HAP-1 (cell line): ENCODE measurements around the gene LRRC34.

ENCODE experiments used
- DNase-seq, 2 experiments: peaks; one replicate each; pipeline ENCODE4 v3.0.0-alpha.2; 2016 to 2020; ENCODE audit warnings: low spot score in 2 of 2
- H3K27me3 ChIP-seq: fragments of 250-450 bp; sonication (Bioruptor Pico); 2 replicates; pipeline ENCODE4 v1.5.1; 2020; ENCODE audit warnings: low read depth, mild to moderate bottlenecking, moderate library complexity
- H3K36me3 ChIP-seq: fragments of 250-450 bp; sonication (Bioruptor Pico); replicated peaks from 2 replicates; pipeline ENCODE4 v1.5.1; 2020; ENCODE audit warnings: mild to moderate bottlenecking
- H3K4me1 ChIP-seq: fragments of 250-450 bp; sonication (Bioruptor Pico); 2 replicates; pipeline ENCODE4 v1.5.1; 2020; ENCODE audit warnings: mild to moderate bottlenecking
- H3K4me3 ChIP-seq: fragments of 250-450 bp; sonication (Bioruptor Pico); 2 replicates; pipeline ENCODE4 v1.5.1; 2020; ENCODE audit warnings: mild to moderate bottlenecking, moderate library complexity
- H3K9me3 ChIP-seq: fragments of 250-450 bp; sonication (Bioruptor Pico); 2 replicates; pipeline ENCODE4 v1.5.1; 2020; ENCODE audit warnings: mild to moderate bottlenecking, moderate library complexity
- in situ Hi-C: fragments of 300-500 bp; cut with MboI; formaldehyde crosslinking; loops from 3 replicates; pipeline ENCODE4 v1.14.3; 2020; ENCODE audit warnings: low sequenced_read_pairs, inconsistent platforms, mixed read lengths

LRRC34 gene

DNA sequence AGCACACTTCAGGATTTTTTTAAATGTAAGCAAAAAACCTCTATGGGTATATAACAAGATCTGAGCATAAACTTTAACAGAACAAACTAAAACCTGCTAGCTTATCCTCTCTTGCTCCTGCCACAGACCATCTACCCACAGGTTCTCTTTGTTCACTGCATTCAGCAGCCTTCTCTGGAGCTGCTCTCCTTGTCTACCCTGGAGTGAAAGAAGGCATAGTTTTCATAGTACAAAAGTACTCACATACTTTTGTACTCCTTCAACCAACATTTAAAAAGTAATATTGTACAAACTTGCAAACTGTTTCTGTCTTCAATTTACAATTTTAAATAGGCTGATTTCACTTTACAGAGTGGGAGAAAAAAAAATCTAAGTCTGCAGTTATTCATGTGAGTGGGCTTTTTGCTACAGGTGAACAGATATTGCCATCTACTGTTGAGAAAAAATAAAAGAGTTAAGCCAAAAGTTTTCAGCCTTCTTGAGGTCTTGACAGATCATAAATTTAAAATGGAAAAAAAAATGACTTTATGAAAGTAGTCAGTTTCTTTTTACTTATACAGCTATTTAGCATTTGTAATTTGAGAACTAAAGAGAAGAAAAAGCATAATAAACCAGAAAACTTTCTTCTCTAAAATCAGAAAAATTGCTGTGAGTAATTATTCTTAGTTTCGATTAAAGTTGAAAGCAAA is 68.2 kb downstream of the LRRC34 start:
- in situ Hi-C loops = no loop called here
- no peak overlapping the region for H3K4me3 ChIP-seq
- H3K9me3 ChIP-seq = no peaks in the 10 kb centered on the region
- DNase-seq = no peak
- no peaks in the 10 kb centered on the region for H3K36me3 ChIP-seq
- no peaks in the 10 kb centered on the region for H3K4me1 ChIP-seq
- H3K27me3 ChIP-seq = peaks cover 5% of the 10 kb centered on the region
